ENCODE results near the gene SHCBP1L.

The SHCBP1L gene

DNA sequence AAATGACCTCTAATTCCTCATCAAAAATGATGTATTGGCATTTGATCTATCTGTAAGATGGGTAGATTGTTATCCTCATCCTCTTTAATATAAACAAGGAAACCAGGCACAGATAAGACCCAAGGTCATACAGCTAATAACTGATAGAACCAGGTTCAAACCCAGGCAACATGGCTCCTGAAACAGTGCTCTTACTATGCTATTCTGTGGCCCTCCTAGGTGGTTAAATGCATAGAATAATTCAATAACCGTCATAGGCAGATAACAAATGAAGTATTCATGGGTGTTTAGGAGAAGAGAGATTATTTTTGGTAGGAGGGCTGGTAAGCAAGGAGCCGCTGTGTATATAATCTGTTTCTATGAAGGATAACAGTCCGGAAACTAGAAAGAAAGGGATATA lies 67.4 kb downstream of the SHCBP1L start:
- Histone ChIP-seq H3K27me3 (ENCODE audit: insufficient read depth, low read length) (no peaks in the 10 kb centered on the region), H3K4me1 (ENCODE audit: insufficient read depth, low read length) (no peaks in the 10 kb centered on the region), H3K9ac (ENCODE audit: low read depth, low read length) (no peak overlapping the region), H3K9me3 (ENCODE audit: insufficient read depth, low read depth, low read length) (no peaks in the 10 kb centered on the region), H3K4me3 (ENCODE audit: low read length) (no peak overlapping the region), H3K36me3 (ENCODE audit: insufficient read depth, low read depth, low read length) (peaks cover 81% of the 10 kb centered on the region), H3K27ac (ENCODE audit: low read length) (no peak overlapping the region)

DNA sequence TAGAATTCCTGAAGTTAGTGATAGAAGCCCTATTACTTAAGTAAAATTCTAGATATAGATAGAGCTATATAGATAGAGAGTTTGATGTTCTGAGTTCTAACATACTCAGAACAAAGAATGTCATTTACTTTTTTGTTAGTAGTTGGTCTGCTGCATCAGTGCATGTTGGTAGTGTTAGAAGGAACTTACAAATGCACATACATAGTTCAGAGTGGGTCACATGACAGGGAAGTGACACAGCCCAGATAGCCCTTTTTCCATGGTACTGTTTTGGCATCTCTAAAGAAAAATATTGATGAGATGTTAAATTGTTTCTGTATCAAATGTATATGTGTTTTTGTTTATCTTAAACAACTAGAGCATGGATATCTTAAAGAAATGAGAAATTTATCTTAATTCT lies 68.1 kb downstream of the SHCBP1L start:
- Histone ChIP-seq H3K9ac (ENCODE audit: low read depth, low read length) (no peak overlapping the region), H3K9me3 (ENCODE audit: insufficient read depth, low read depth, low read length) (no peaks in the 10 kb centered on the region), H3K4me3 (ENCODE audit: low read length) (no peak overlapping the region), H3K27ac (ENCODE audit: low read length) (no peak overlapping the region), H3K27me3 (ENCODE audit: insufficient read depth, low read length) (no peaks in the 10 kb centered on the region), H3K4me1 (ENCODE audit: insufficient read depth, low read length) (no peaks in the 10 kb centered on the region), H3K36me3 (ENCODE audit: insufficient read depth, low read depth, low read length) (peaks cover 89% of the 10 kb centered on the region)

DNA sequence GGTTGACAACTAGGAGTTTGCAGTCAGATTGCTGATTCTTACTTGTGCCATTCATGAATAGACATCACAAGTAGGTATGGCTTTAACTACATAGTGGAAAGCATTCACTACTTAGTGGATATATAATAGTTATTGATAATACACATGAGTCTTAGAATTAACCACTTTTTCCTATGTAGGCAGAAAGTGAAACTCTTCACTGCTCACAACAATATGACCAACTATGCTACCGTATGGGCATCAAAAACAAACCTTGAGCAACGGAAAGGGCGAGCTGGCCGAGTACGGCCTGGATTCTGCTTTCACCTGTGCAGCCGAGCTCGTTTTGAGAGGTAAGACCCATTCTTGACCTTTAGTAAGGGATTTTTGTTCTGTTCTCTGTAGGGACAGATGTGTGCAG lies 75.1 kb downstream of the SHCBP1L start:
- Histone ChIP-seq H3K4me3 (ENCODE audit: low read length) (no peak overlapping the region), H3K36me3 (ENCODE audit: insufficient read depth, low read depth, low read length) (peaks cover 99% of the 10 kb centered on the region), H3K9ac (ENCODE audit: low read depth, low read length) (no peak overlapping the region), H3K4me1 (ENCODE audit: insufficient read depth, low read length) (no peaks in the 10 kb centered on the region), H3K27me3 (ENCODE audit: insufficient read depth, low read length) (no peaks in the 10 kb centered on the region), H3K27ac (ENCODE audit: low read length) (no peak overlapping the region), H3K9me3 (ENCODE audit: insufficient read depth, low read depth, low read length) (no peaks in the 10 kb centered on the region)

DNA sequence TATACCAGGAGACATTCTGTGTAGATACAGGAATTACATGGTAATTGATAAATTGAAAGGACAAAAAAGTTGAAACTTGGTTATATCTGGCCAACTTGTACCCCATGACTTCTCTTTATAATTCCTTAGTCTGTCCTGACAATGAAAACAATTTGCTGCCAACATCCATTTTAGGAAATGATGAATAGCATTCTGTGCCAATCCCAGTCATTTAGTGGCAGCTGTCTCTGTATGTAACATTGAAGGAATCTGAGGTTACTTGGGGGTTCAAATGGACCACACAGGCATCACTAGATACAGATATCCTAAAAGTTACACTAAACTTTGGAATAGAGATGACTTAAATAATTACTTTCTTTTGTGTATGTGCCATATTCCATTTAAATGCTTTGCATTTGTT lies 75.6 kb downstream of the SHCBP1L start:
- Histone ChIP-seq H3K9ac (ENCODE audit: low read depth, low read length) (no peak overlapping the region), H3K4me3 (ENCODE audit: low read length) (no peak overlapping the region), H3K36me3 (ENCODE audit: insufficient read depth, low read depth, low read length) (peaks cover 100% of the 10 kb centered on the region), H3K27ac (ENCODE audit: low read length) (no peak overlapping the region), H3K4me1 (ENCODE audit: insufficient read depth, low read length) (no peaks in the 10 kb centered on the region), H3K27me3 (ENCODE audit: insufficient read depth, low read length) (no peaks in the 10 kb centered on the region), H3K9me3 (ENCODE audit: insufficient read depth, low read depth, low read length) (no peaks in the 10 kb centered on the region)

DNA sequence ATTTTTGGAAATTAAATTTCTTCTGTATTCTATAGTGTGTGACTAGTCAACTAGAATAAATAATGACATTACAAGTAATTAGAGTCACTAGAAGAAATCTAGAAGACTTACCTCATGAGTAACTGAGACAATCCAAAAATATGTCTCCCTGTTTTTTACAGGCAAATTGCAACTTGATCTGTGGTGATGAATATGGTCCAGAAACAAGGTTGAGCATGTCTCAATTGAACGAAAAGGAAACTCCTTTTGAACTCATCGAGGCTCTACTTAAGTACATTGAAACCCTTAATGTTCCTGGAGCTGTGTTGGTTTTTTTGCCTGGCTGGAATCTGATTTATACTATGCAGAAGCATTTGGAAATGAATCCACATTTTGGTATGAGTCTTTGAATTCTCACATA lies 77.1 kb downstream of the SHCBP1L start:
- H3K4me1 ChIP-seq (ENCODE audit: insufficient read depth, low read length): no peaks in the 10 kb centered on the region
- no peaks in the 10 kb centered on the region for H3K9me3 ChIP-seq (ENCODE audit: insufficient read depth, low read depth, low read length)
- no peaks in the 10 kb centered on the region for H3K27me3 ChIP-seq (ENCODE audit: insufficient read depth, low read length)
- peaks cover 100% of the 10 kb centered on the region for H3K36me3 ChIP-seq (ENCODE audit: insufficient read depth, low read depth, low read length)
- H3K9ac ChIP-seq (ENCODE audit: low read depth, low read length): no peak overlapping the region
- no peak overlapping the region for H3K27ac ChIP-seq (ENCODE audit: low read length)
- no peak overlapping the region for H3K4me3 ChIP-seq (ENCODE audit: low read length)

DNA sequence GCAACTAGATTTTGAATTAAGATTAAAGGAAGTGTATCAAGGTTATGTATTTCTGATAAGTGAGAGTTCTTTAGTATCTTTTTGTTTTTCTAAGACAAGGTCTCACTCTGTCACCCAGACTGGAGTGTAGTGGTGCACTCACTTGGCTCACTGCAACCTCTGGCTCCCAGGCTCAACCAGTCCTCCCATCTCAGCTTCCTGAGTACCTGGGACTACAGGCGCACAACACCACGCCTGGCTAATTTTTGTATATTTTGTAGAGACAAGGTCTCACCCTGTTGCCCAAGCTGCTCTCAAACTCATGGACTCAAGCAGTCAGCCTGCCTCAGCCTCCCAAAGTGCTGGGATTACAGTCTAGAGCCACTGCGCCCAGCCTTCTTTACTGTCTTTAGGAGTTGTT lies 80.1 kb downstream of the SHCBP1L start:
- Histone ChIP-seq H3K36me3 (ENCODE audit: insufficient read depth, low read depth, low read length) (peaks cover 100% of the 10 kb centered on the region), H3K9ac (ENCODE audit: low read depth, low read length) (no peak overlapping the region), H3K27me3 (ENCODE audit: insufficient read depth, low read length) (no peaks in the 10 kb centered on the region), H3K27ac (ENCODE audit: low read length) (no peak overlapping the region), H3K4me1 (ENCODE audit: insufficient read depth, low read length) (no peaks in the 10 kb centered on the region), H3K4me3 (ENCODE audit: low read length) (no peak overlapping the region), H3K9me3 (ENCODE audit: insufficient read depth, low read depth, low read length) (no peaks in the 10 kb centered on the region)

DNA sequence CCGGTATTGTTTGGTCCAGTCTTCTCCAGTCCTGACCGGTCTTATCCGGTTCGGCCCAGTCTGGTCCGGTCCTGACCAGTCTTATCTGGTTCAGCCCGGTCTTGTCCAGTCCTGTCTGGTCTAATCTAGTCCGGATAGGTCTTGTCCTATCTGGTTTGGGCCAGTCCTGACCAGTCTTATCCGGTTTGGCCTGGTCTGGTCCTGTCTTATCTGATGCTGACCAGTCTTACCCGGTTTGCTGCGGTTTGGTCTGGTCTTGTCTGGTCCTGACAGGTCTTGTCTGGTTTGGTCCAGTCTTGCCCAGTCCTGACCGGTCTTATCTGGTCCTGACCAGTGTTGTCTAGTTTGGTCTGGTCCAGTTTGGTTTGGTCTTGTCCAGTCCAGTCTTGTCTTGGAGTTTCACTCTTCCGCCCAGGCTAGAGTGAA lies 83.7 kb downstream of the SHCBP1L start:
- no peak overlapping the region for H3K4me3 ChIP-seq (ENCODE audit: low read length)
- H3K4me1 ChIP-seq (ENCODE audit: insufficient read depth, low read length): no peaks in the 10 kb centered on the region
- H3K9me3 ChIP-seq (ENCODE audit: insufficient read depth, low read depth, low read length): no peaks in the 10 kb centered on the region
- H3K27ac ChIP-seq (ENCODE audit: low read length): no peak overlapping the region
- peaks cover 100% of the 10 kb centered on the region for H3K36me3 ChIP-seq (ENCODE audit: insufficient read depth, low read depth, low read length)
- no peak overlapping the region for H3K9ac ChIP-seq (ENCODE audit: low read depth, low read length)
- H3K27me3 ChIP-seq (ENCODE audit: insufficient read depth, low read length): no peaks in the 10 kb centered on the region

DNA sequence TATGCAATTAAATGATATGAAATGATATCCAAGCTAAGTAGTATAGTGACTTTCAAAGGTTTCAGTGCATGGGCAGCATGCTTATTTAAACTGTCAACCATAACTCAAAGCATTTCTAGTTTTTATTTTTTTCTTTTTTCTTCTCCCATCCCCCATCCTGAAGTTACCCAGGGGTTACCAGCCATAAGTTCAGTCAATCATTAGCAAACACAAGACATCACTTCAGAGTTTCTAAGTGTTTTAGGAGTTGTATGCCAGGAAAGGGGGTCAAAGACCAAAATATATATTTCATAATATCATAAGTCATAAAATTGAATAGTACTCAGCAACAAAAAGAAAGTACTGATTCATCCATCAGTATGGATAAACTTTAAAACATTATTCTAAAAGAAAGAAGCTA lies 85.1 kb downstream of the SHCBP1L start:
- H3K9ac ChIP-seq (ENCODE audit: low read depth, low read length): no peak overlapping the region
- no peak overlapping the region for H3K4me3 ChIP-seq (ENCODE audit: low read length)
- no peaks in the 10 kb centered on the region for H3K9me3 ChIP-seq (ENCODE audit: insufficient read depth, low read depth, low read length)
- H3K27ac ChIP-seq (ENCODE audit: low read length): no peak overlapping the region
- H3K36me3 ChIP-seq (ENCODE audit: insufficient read depth, low read depth, low read length): peaks cover 100% of the 10 kb centered on the region
- H3K4me1 ChIP-seq (ENCODE audit: insufficient read depth, low read length): no peaks in the 10 kb centered on the region
- no peaks in the 10 kb centered on the region for H3K27me3 ChIP-seq (ENCODE audit: insufficient read depth, low read length)

DNA sequence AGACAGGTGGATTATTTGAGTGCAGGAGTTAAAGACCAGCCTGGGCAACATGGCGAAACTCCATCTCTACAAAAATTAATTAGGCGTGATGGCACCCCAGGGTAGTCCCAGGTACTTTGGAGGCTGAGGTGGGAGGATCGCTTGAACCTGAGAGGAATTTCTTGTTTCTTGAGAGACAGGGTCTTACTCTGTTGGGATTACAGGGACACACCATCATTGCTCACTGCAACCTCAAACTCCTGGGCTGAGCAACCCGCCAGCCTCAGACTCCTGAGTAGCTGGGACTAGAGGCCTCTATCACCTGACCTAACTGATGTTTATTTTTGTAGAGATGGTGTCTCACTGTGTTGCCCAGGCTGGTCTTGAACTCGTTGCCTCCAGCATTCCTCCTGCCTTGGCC lies 89.0 kb downstream of the SHCBP1L start:
- no peak overlapping the region for H3K4me3 ChIP-seq (ENCODE audit: low read length)
- no peaks in the 10 kb centered on the region for H3K27me3 ChIP-seq (ENCODE audit: insufficient read depth, low read length)
- H3K9ac ChIP-seq (ENCODE audit: low read depth, low read length): no peak overlapping the region
- no peaks in the 10 kb centered on the region for H3K4me1 ChIP-seq (ENCODE audit: insufficient read depth, low read length)
- H3K27ac ChIP-seq (ENCODE audit: low read length): no peak overlapping the region
- no peaks in the 10 kb centered on the region for H3K9me3 ChIP-seq (ENCODE audit: insufficient read depth, low read depth, low read length)
- H3K36me3 ChIP-seq (ENCODE audit: insufficient read depth, low read depth, low read length): peaks cover 100% of the 10 kb centered on the region

DNA sequence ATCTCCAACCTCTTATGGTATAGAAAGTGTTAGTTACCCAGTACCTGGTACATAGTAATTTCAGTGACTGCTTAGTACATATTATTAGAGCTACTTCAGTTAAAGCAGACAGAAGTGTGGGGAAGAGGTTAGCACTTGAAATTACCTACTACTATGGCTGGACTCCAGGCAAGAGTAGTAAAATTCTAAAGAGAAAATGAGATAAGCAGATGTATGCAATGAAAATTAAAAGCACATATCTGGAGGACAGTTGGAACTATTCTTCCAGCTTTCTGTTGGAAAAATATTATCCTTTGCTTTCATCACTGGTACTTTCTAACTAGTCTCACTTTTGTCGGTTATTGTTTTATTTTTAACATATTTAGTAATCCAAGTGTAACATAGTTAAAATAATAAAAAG lies 90.1 kb downstream of the SHCBP1L start:
- Histone ChIP-seq H3K4me1 (ENCODE audit: insufficient read depth, low read length) (no peaks in the 10 kb centered on the region), H3K27ac (ENCODE audit: low read length) (no peak overlapping the region), H3K4me3 (ENCODE audit: low read length) (no peak overlapping the region), H3K36me3 (ENCODE audit: insufficient read depth, low read depth, low read length) (peaks cover 100% of the 10 kb centered on the region), H3K27me3 (ENCODE audit: insufficient read depth, low read length) (no peaks in the 10 kb centered on the region), H3K9me3 (ENCODE audit: insufficient read depth, low read depth, low read length) (no peaks in the 10 kb centered on the region), H3K9ac (ENCODE audit: low read depth, low read length) (no peak overlapping the region)

DNA sequence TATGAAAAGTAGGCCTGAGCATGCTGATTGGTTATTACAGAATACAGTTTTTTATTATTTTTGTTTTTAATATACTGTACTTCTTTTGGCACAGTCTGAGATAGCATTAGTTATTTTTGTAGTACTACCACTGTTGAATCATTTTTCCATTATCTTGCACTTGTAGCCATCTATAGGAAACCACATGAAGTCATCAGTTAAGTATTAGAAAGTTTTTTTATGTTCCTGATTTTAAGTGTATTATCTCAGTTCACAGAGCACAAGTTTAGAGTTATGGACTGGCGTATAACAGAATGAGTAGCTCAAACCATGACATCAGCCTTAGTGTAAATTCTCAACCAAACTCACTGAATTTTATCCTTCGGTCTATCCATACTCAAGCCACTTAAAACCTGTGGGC lies 91.0 kb downstream of the SHCBP1L start:
- no peaks in the 10 kb centered on the region for H3K9me3 ChIP-seq (ENCODE audit: insufficient read depth, low read depth, low read length)
- H3K27me3 ChIP-seq (ENCODE audit: insufficient read depth, low read length): no peaks in the 10 kb centered on the region
- H3K9ac ChIP-seq (ENCODE audit: low read depth, low read length): no peak overlapping the region
- peaks cover 100% of the 10 kb centered on the region for H3K36me3 ChIP-seq (ENCODE audit: insufficient read depth, low read depth, low read length)
- no peaks in the 10 kb centered on the region for H3K4me1 ChIP-seq (ENCODE audit: insufficient read depth, low read length)
- no peak overlapping the region for H3K4me3 ChIP-seq (ENCODE audit: low read length)
- no peak overlapping the region for H3K27ac ChIP-seq (ENCODE audit: low read length)

DNA sequence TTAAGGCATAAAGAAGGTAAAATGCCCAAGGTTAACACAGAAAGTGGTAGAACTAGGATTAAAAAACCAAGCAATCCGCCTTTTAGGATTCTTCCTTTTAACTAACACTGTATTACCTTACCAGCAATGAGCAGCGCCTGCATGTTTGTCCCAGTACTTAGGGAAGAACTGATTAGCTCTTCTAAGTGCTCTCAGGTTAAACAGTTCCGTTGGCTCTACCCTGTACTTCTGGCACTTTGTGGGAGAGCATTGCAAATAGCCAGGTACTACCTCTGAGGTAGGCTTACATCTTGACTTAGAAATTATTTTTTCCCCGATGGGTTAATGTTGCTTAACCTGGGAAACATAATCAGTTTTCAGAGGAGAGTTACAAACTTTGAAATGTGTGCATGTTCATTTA lies 92.3 kb downstream of the SHCBP1L start:
- Histone ChIP-seq H3K9me3 (ENCODE audit: insufficient read depth, low read depth, low read length) (no peaks in the 10 kb centered on the region), H3K4me3 (ENCODE audit: low read length) (no peak overlapping the region), H3K4me1 (ENCODE audit: insufficient read depth, low read length) (no peaks in the 10 kb centered on the region), H3K9ac (ENCODE audit: low read depth, low read length) (no peak overlapping the region), H3K27me3 (ENCODE audit: insufficient read depth, low read length) (no peaks in the 10 kb centered on the region), H3K36me3 (ENCODE audit: insufficient read depth, low read depth, low read length) (peaks cover 100% of the 10 kb centered on the region), H3K27ac (ENCODE audit: low read length) (no peak overlapping the region)

DNA sequence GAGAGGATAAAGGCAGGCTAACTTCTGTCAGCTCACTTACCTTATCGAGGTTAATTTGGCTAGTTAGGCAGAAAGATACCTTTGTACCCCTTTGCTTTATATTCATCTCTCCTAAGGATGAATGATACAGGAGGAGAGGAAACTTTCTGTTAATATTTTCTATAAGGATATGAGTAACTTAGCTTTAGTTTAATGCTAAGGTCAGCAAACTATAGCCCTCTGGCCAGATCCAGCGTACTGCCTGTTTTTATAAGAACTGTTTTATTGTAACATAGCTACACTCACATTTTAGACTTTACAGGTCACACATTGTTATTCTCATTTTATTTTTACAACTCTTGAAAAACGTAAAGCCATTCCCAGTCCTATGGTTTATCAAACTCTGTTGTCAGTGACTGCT lies 95.8 kb downstream of the SHCBP1L start:
- Histone ChIP-seq H3K27ac (ENCODE audit: low read length) (no peak overlapping the region), H3K4me3 (ENCODE audit: low read length) (no peak overlapping the region), H3K4me1 (ENCODE audit: insufficient read depth, low read length) (no peaks in the 10 kb centered on the region), H3K36me3 (ENCODE audit: insufficient read depth, low read depth, low read length) (peaks cover 100% of the 10 kb centered on the region), H3K27me3 (ENCODE audit: insufficient read depth, low read length) (no peaks in the 10 kb centered on the region), H3K9me3 (ENCODE audit: insufficient read depth, low read depth, low read length) (no peaks in the 10 kb centered on the region), H3K9ac (ENCODE audit: low read depth, low read length) (no peak overlapping the region)
